HEK293T (cell line): ENCODE data around the gene RPS27.

ENCODE experiments used
- ARNT ChIP-seq: fragments of 450-650 bp; IDR thresholded peaks from 2 replicates; pipeline ENCODE4 v1.6.1; 2017; ENCODE audit warnings: mild to moderate bottlenecking
- BHLHE40 ChIP-seq: fragments of 450-650 bp; IDR thresholded peaks from 2 replicates; pipeline ENCODE4 v1.6.1; 2016; ENCODE audit warnings: mild to moderate bottlenecking, moderate library complexity, borderline replicate concordance
- CTBP1 ChIP-seq: fragments of 450-650 bp; IDR thresholded peaks from 2 replicates; pipeline ENCODE4 v1.6.1; 2016; ENCODE audit warnings: borderline replicate concordance
- ELF4 ChIP-seq: fragments of 450-650 bp; IDR thresholded peaks from 2 replicates; pipeline ENCODE4 v1.6.1; 2017; ENCODE audit warnings: antibody characterized with exemption
- FOXA1 ChIP-seq: fragments of 450-650 bp; IDR thresholded peaks from 2 replicates; pipeline ENCODE4 v1.6.1; 2016; ENCODE audit warnings: mild to moderate bottlenecking
- FOXK2 ChIP-seq: fragments of 450-650 bp; IDR thresholded peaks from 2 replicates; pipeline ENCODE4 v1.6.1; 2016; ENCODE audit warnings: mild to moderate bottlenecking
- L3MBTL2 ChIP-seq: fragments of 450-650 bp; conservative IDR thresholded peaks from 2 replicates; pipeline ENCODE4 v1.6.1; 2016; ENCODE audit warnings: mild to moderate bottlenecking
- NFRKB ChIP-seq: fragments of 450-650 bp; IDR thresholded peaks from 2 replicates; pipeline ENCODE4 v1.6.1; 2016; ENCODE audit warnings: mild to moderate bottlenecking, moderate library complexity
- SP1 ChIP-seq: fragments of 450-650 bp; IDR thresholded peaks from 2 replicates; pipeline ENCODE4 v1.6.1; 2017

- TF ChIP-seq ELF4, result no peak
- no peak for TF ChIP-seq FOXA1
- TF ChIP-seq BHLHE40, result no peak
- TF ChIP-seq NFRKB, result no peak
- no peak for TF ChIP-seq SP1
- TF ChIP-seq L3MBTL2, result no peak
- no peak for TF ChIP-seq ARNT
- TF ChIP-seq CTBP1, result no peak
- no peak for TF ChIP-seq FOXK2
These were observed 28.2 kb upstream of the RPS27 start for GRCh38 chr1:153962088-153963029.
